Measurements from ENCODE around the gene DNASE1L3. TPM values are rescaled to one million over a fixed set of nuclear protein-coding genes. Genes with fewer than 3 reads are reported as not detected.

DNASE1L3 gene
- total RNA-seq, 1 donor from 2014 or later, result 1.0 TPM

- Histone ChIP-seq H3K36me3 (ENCODE audit: control insufficient read depth in 3 of 3, insufficient read depth in 3 of 3, low read length in 3 of 3) (no peaks in the 10 kb centered on the region), H3K4me3 (ENCODE audit: low read length in 3 of 3) (no peak overlapping the region), H3K27me3 (ENCODE audit: control insufficient read depth in 3 of 3, insufficient read depth in 3 of 3, low read length in 3 of 3) (peaks cover 0 to 3% (median 0%) of the 10 kb centered on the region in 3 donors), H3K9me3 (ENCODE audit: control insufficient read depth in 3 of 3, low read length in 3 of 3) (no peaks in the 10 kb centered on the region), H3K27ac (ENCODE audit: low read depth, low read length) (no peak overlapping the region), H3K4me1 (ENCODE audit: control insufficient read depth in 3 of 3, insufficient read depth in 3 of 3, low read length in 3 of 3) (peaks cover 12 to 14% (median 14%) of the 10 kb centered on the region in 3 donors), H3K9ac (ENCODE audit: low read depth in 1 of 3, low read length in 3 of 3) (peak overlapping the region in 1 of 3 donors; percentile 52)
Observed at GRCh38 chr3:58175187-58175436, 35.7 kb downstream of the DNASE1L3 start.

- Histone ChIP-seq H3K9ac (ENCODE audit: low read depth in 1 of 3, low read length in 3 of 3) (no peak overlapping the region), H3K27ac (ENCODE audit: low read depth, low read length) (no peak overlapping the region), H3K9me3 (ENCODE audit: control insufficient read depth in 3 of 3, low read length in 3 of 3) (no peaks in the 10 kb centered on the region), H3K4me1 (ENCODE audit: control insufficient read depth in 3 of 3, insufficient read depth in 3 of 3, low read length in 3 of 3) (peaks cover 12 to 14% (median 14%) of the 10 kb centered on the region in 3 donors), H3K27me3 (ENCODE audit: control insufficient read depth in 3 of 3, insufficient read depth in 3 of 3, low read length in 3 of 3) (peaks cover 0 to 3% (median 0%) of the 10 kb centered on the region in 3 donors), H3K36me3 (ENCODE audit: control insufficient read depth in 3 of 3, insufficient read depth in 3 of 3, low read length in 3 of 3) (peaks cover 0 to 3% (median 0%) of the 10 kb centered on the region in 3 donors), H3K4me3 (ENCODE audit: low read length in 3 of 3) (no peak overlapping the region)
Observed at GRCh38 chr3:58173669-58174398, 36.9 kb downstream of the DNASE1L3 start.

- Histone ChIP-seq H3K4me3 (ENCODE audit: low read length in 3 of 3) (no peak overlapping the region), H3K27me3 (ENCODE audit: control insufficient read depth in 3 of 3, insufficient read depth in 3 of 3, low read length in 3 of 3) (peaks cover 0 to 3% (median 0%) of the 10 kb centered on the region in 3 donors), H3K9ac (ENCODE audit: low read depth in 1 of 3, low read length in 3 of 3) (no peak overlapping the region), H3K9me3 (ENCODE audit: control insufficient read depth in 3 of 3, low read length in 3 of 3) (no peaks in the 10 kb centered on the region), H3K36me3 (ENCODE audit: control insufficient read depth in 3 of 3, insufficient read depth in 3 of 3, low read length in 3 of 3) (peaks cover 0 to 3% (median 0%) of the 10 kb centered on the region in 3 donors), H3K4me1 (ENCODE audit: control insufficient read depth in 3 of 3, insufficient read depth in 3 of 3, low read length in 3 of 3) (peaks cover 12 to 13% (median 12%) of the 10 kb centered on the region in 3 donors), H3K27ac (ENCODE audit: low read depth, low read length) (no peak overlapping the region)
Observed at GRCh38 chr3:58173029-58173668, 37.6 kb downstream of the DNASE1L3 start.

- H3K36me3 ChIP-seq (ENCODE audit: control insufficient read depth in 3 of 3, insufficient read depth in 3 of 3, low read length in 3 of 3), result peaks cover 0 to 3% (median 0%) of the 10 kb centered on the region in 3 donors
- peaks cover 5 to 9% (median 7%) of the 10 kb centered on the region in 3 donors for H3K4me1 ChIP-seq (ENCODE audit: control insufficient read depth in 3 of 3, insufficient read depth in 3 of 3, low read length in 3 of 3)
- H3K4me3 ChIP-seq (ENCODE audit: low read length in 3 of 3), result no peak overlapping the region
- H3K27me3 ChIP-seq (ENCODE audit: control insufficient read depth in 3 of 3, insufficient read depth in 3 of 3, low read length in 3 of 3), result peaks cover 0 to 3% (median 0%) of the 10 kb centered on the region in 3 donors
- H3K27ac ChIP-seq (ENCODE audit: low read depth, low read length), result no peak overlapping the region
- no peak overlapping the region for H3K9ac ChIP-seq (ENCODE audit: low read depth in 1 of 3, low read length in 3 of 3)
- no peaks in the 10 kb centered on the region for H3K9me3 ChIP-seq (ENCODE audit: control insufficient read depth in 3 of 3, low read length in 3 of 3)
Observed at GRCh38 chr3:58171126-58171525, 39.6 kb downstream of the DNASE1L3 start.

- Histone ChIP-seq H3K4me3 (ENCODE audit: low read length in 3 of 3) (no peak overlapping the region), H3K27ac (ENCODE audit: low read depth, low read length) (no peak overlapping the region), H3K36me3 (ENCODE audit: control insufficient read depth in 3 of 3, insufficient read depth in 3 of 3, low read length in 3 of 3) (peaks cover 0 to 3% (median 0%) of the 10 kb centered on the region in 3 donors), H3K27me3 (ENCODE audit: control insufficient read depth in 3 of 3, insufficient read depth in 3 of 3, low read length in 3 of 3) (peaks cover 0 to 3% (median 0%) of the 10 kb centered on the region in 3 donors), H3K9ac (ENCODE audit: low read depth in 1 of 3, low read length in 3 of 3) (no peak overlapping the region), H3K9me3 (ENCODE audit: control insufficient read depth in 3 of 3, low read length in 3 of 3) (no peaks in the 10 kb centered on the region), H3K4me1 (ENCODE audit: control insufficient read depth in 3 of 3, insufficient read depth in 3 of 3, low read length in 3 of 3) (peaks cover 3 to 7% (median 5%) of the 10 kb centered on the region in 3 donors)
Observed at GRCh38 chr3:58170376-58170775, 40.4 kb downstream of the DNASE1L3 start.

GRCh38 chr3:58169371-58169770 lies 41.4 kb downstream of the DNASE1L3 start:
- Histone ChIP-seq H3K9ac (ENCODE audit: low read depth in 1 of 3, low read length in 3 of 3) (no peak overlapping the region), H3K4me1 (ENCODE audit: control insufficient read depth in 3 of 3, insufficient read depth in 3 of 3, low read length in 3 of 3) (peaks cover 0 to 13% (median 12%) of the 10 kb centered on the region in 3 donors), H3K27me3 (ENCODE audit: control insufficient read depth in 3 of 3, insufficient read depth in 3 of 3, low read length in 3 of 3) (peaks cover 0 to 3% (median 0%) of the 10 kb centered on the region in 3 donors), H3K4me3 (ENCODE audit: low read length in 3 of 3) (no peak overlapping the region), H3K9me3 (ENCODE audit: control insufficient read depth in 3 of 3, low read length in 3 of 3) (no peaks in the 10 kb centered on the region), H3K27ac (ENCODE audit: low read depth, low read length) (no peak overlapping the region), H3K36me3 (ENCODE audit: control insufficient read depth in 3 of 3, insufficient read depth in 3 of 3, low read length in 3 of 3) (peaks cover 0 to 5% (median 3%) of the 10 kb centered on the region in 3 donors)

- Histone ChIP-seq H3K9me3 (ENCODE audit: control insufficient read depth in 3 of 3, low read length in 3 of 3) (no peaks in the 10 kb centered on the region), H3K4me1 (ENCODE audit: control insufficient read depth in 3 of 3, insufficient read depth in 3 of 3, low read length in 3 of 3) (peaks cover 0 to 12% (median 10%) of the 10 kb centered on the region in 3 donors), H3K4me3 (ENCODE audit: low read length in 3 of 3) (no peak overlapping the region), H3K9ac (ENCODE audit: low read depth in 1 of 3, low read length in 3 of 3) (no peak overlapping the region), H3K27me3 (ENCODE audit: control insufficient read depth in 3 of 3, insufficient read depth in 3 of 3, low read length in 3 of 3) (peaks cover 0 to 2% (median 0%) of the 10 kb centered on the region in 3 donors), H3K27ac (ENCODE audit: low read depth, low read length) (no peak overlapping the region), H3K36me3 (ENCODE audit: control insufficient read depth in 3 of 3, insufficient read depth in 3 of 3, low read length in 3 of 3) (peaks cover 0 to 5% (median 5%) of the 10 kb centered on the region in 3 donors)
Observed at GRCh38 chr3:58168498-58168897, 42.3 kb downstream of the DNASE1L3 start.

- Histone ChIP-seq H3K4me1 (ENCODE audit: control insufficient read depth in 3 of 3, insufficient read depth in 3 of 3, low read length in 3 of 3) (peaks cover 0 to 12% (median 10%) of the 10 kb centered on the region in 3 donors), H3K36me3 (ENCODE audit: control insufficient read depth in 3 of 3, insufficient read depth in 3 of 3, low read length in 3 of 3) (peaks cover 0 to 10% (median 5%) of the 10 kb centered on the region in 3 donors), H3K4me3 (ENCODE audit: low read length in 3 of 3) (no peak overlapping the region), H3K27ac (ENCODE audit: low read depth, low read length) (no peak overlapping the region), H3K9me3 (ENCODE audit: control insufficient read depth in 3 of 3, low read length in 3 of 3) (no peaks in the 10 kb centered on the region), H3K9ac (ENCODE audit: low read depth in 1 of 3, low read length in 3 of 3) (no peak overlapping the region), H3K27me3 (ENCODE audit: control insufficient read depth in 3 of 3, insufficient read depth in 3 of 3, low read length in 3 of 3) (no peaks in the 10 kb centered on the region)
Observed at GRCh38 chr3:58167431-58168351, 43.1 kb downstream of the DNASE1L3 start.

GRCh38 chr3:58164906-58165821 lies 45.6 kb downstream of the DNASE1L3 start:
- Histone ChIP-seq H3K27ac (ENCODE audit: low read depth, low read length) (no peak overlapping the region), H3K4me3 (ENCODE audit: low read length in 3 of 3) (no peak overlapping the region), H3K27me3 (ENCODE audit: control insufficient read depth in 3 of 3, insufficient read depth in 3 of 3, low read length in 3 of 3) (no peaks in the 10 kb centered on the region), H3K9me3 (ENCODE audit: control insufficient read depth in 3 of 3, low read length in 3 of 3) (no peaks in the 10 kb centered on the region), H3K4me1 (ENCODE audit: control insufficient read depth in 3 of 3, insufficient read depth in 3 of 3, low read length in 3 of 3) (peaks cover 6 to 17% (median 13%) of the 10 kb centered on the region in 3 donors), H3K9ac (ENCODE audit: low read depth in 1 of 3, low read length in 3 of 3) (peak overlapping the region in 1 of 3 donors; percentile 25), H3K36me3 (ENCODE audit: control insufficient read depth in 3 of 3, insufficient read depth in 3 of 3, low read length in 3 of 3) (peaks cover 0 to 10% (median 9%) of the 10 kb centered on the region in 3 donors)
